ENCODE data around the gene TSEN54. TPM values are rescaled to one million over a fixed set of nuclear protein-coding genes. Genes with fewer than 3 reads are reported as not detected.

TSEN54 gene
- total RNA-seq, 2 donors from 2014 or later = 63.8 to 123 TPM

- H3K4me1 ChIP-seq = no peaks in the 10 kb centered on the region
- TF ChIP-seq CTCF (IDR thresholded peaks at IDR 0.05) (no peak), POLR2A (IDR thresholded peaks at IDR 0.05) (no peak)
- H3K27ac ChIP-seq = peak overlapping the region in 1 of 4 donors; percentile 2
- no peak for ATAC-seq
- no peaks in the 10 kb centered on the region for H3K9me3 ChIP-seq
- H3K27me3 ChIP-seq = no peaks in the 10 kb centered on the region
- no peak for DNase-seq
- 69% methylated on average over 16 of the region's 16 CpGs; no CpG with 5 or more reads in 1 of the 2 donors for WGBS, 2 donors
- intact Hi-C loops (cut with DNase I) = loop anchor here (2.0 kb wide), 1 partner anchor 69 kb away; no protein-coding TSS in a partner anchor
- H3K36me3 ChIP-seq (replicated peaks in 1 of 2; ENCODE audit: insufficient read depth in 1 of 2, low read depth in 2 of 2) = peaks cover 0 to 4% of the 10 kb centered on the region in 2 donors
- no peak overlapping the region for H3K4me3 ChIP-seq
Measured at GRCh38 chr17:75499313-75500022, 16.9 kb upstream of the TSEN54 start.

- intact Hi-C loops (cut with DNase I) = loop anchor here (2.0 kb wide), 1 partner anchor 70 kb away; no protein-coding TSS in a partner anchor
Measured at GRCh38 chr17:75500419-75501216, 15.7 kb upstream of the TSEN54 start.

DNA sequence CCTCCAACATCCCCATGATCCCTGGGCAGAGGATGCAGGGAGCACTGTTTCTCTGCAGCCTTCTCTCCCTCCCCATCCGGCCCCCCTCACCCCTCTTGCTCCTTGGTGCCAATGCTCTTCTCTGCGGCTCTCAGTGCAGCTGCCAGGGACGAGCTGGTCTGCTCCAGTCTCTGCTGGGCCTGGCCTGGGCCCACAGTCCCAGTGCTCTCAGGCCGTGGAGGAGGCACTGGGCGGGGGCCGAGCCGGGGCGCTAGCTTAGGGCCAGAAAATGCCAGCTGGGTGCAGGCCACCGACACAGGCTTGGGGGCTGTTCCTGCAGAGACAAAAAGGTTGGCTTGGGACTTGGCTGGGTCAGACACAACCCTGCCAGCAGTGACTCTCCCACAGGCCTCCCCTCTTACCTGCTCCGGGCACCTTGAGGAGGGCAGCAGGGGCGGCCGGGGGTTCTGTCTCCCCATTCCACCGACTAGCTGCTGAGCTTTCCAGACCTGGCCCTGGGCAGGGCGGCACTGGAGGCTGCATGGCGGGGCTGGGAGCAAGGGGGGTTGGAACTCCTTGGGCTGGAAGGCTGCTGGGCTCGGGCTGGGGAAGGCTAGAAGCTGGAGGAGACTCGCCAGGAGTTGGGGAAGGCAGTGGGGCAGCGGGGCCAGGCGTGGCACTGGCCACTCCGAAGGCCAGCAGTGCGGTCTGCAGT lies 14.8 kb upstream of the TSEN54 start:
- no peaks in the 10 kb centered on the region for H3K4me1 ChIP-seq
- 86 to 90% methylated on average over 13 to 20 of the region's 21 CpGs for WGBS, 2 donors
- H3K27me3 ChIP-seq = no peaks in the 10 kb centered on the region
- TF ChIP-seq POLR2A (IDR thresholded peaks at IDR 0.05) (no peak), CTCF (IDR thresholded peaks at IDR 0.05) (no peak)
- no peaks in the 10 kb centered on the region for H3K9me3 ChIP-seq
- no peak for DNase-seq
- intact Hi-C loops (cut with DNase I) = loop anchor here (2.0 kb wide), 1 partner anchor 71 kb away; no protein-coding TSS in a partner anchor
- peaks cover 0 to 2% of the 10 kb centered on the region in 2 donors for H3K36me3 ChIP-seq (replicated peaks in 1 of 2; ENCODE audit: insufficient read depth in 1 of 2, low read depth in 2 of 2)
- ATAC-seq = no peak
- H3K27ac ChIP-seq = no peak overlapping the region
- H3K4me3 ChIP-seq = no peak overlapping the region

More at GRCh38 chr17:75500419-75501216, 15.7 kb upstream of the TSEN54 start:
- Histone ChIP-seq H3K9me3 (no peaks in the 10 kb centered on the region), H3K27me3 (no peaks in the 10 kb centered on the region), H3K4me3 (no peak overlapping the region), H3K36me3 (replicated peaks in 1 of 2; ENCODE audit: insufficient read depth in 1 of 2, low read depth in 2 of 2) (peaks cover 0 to 2% of the 10 kb centered on the region in 2 donors), H3K27ac (no peak overlapping the region), H3K4me1 (no peaks in the 10 kb centered on the region)
- TF ChIP-seq POLR2A (IDR thresholded peaks at IDR 0.05) = no peak
- TF ChIP-seq CTCF (IDR thresholded peaks at IDR 0.05) = no peak
- ATAC-seq = no peak
- DNase-seq = no peak
- WGBS, 2 donors = 86 to 100% methylated on average over 4 to 17 of the region's 17 CpGs

DNA sequence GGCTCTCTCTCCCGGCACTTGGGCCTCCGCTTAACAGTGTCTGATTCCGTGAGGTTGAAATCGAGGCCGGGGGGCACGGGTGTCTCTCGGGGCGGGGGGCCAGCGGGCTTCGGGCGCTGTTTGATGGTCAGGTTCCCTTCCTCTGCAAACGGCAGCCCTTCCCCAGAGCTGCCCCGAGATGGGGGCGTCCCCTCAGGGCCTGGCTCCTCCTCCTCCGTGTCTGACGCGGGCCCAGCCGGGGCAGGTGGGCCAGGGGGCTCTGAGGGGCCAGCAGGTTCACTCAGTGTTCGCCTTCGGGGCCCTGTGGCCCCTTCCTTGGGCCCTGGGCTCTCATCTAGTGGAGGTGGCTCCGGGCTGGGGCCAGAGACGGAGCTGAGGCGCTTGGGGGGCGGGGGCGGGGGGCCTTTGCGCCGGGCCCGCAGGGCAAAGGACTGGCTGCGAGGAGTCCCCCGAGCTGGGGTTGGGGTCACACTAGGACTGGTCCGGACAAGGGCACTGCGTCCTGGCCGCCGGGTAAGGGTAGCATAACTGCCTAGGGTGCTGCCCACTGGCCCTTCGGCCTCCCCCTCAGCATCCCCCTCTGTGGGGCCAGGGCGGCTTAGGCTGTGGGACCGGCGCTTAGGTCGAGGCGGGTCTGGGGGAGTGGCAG lies 14.1 kb upstream of the TSEN54 start:
- Histone ChIP-seq H3K27me3 (no peaks in the 10 kb centered on the region), H3K4me1 (no peaks in the 10 kb centered on the region), H3K4me3 (no peak overlapping the region), H3K27ac (no peak overlapping the region), H3K36me3 (replicated peaks in 1 of 2; ENCODE audit: insufficient read depth in 1 of 2, low read depth in 2 of 2) (peaks cover 0 to 2% of the 10 kb centered on the region in 2 donors), H3K9me3 (no peaks in the 10 kb centered on the region)
- no peak for TF ChIP-seq CTCF (IDR thresholded peaks at IDR 0.05)
- DNase-seq (no peak), ATAC-seq (no peak)
- 89 to 100% methylated on average over 2 to 25 of the region's 40 CpGs for WGBS, 2 donors
- intact Hi-C loops (cut with DNase I) = no loop called here
